SK-N-SH (cell line): Measurements from ENCODE around the gene PGS1. TPM values are rescaled to one million over a fixed set of nuclear protein-coding genes. Genes with fewer than 3 reads are reported as not detected.

Source experiments
- CTCF ChIA-PET: fragments of 300-600, 350-600 bp; formaldehyde crosslinking; extraction: SDS; loops from one replicate; lab custom pipeline; 2021; lab: Yijun Ruan, JAX
- POLR2A ChIA-PET: fragments of 350-600 bp; sonication (Branson Sonifier 250); formaldehyde crosslinking; extraction: SDS; loops from one replicate; lab custom pipeline; 2020; ENCODE audit warnings: antibody characterized with exemption, inconsistent platforms; lab: Yijun Ruan, JAX
- DNase-seq: peaks from one replicate; pipeline ENCODE4 v3.0.0; 2012
- H2AFZ ChIP-seq: fragments of 200-600 bp; sonication (generic); 2 replicates; pipeline ENCODE4 v1.8.1; 2016; ENCODE audit warnings: antibody characterized with exemption, mild to moderate bottlenecking, low read depth
- H3F3A ChIP-seq: fragments of 200-600 bp; sonication (generic); replicated peaks from 2 replicates; pipeline ENCODE3; 2016; ENCODE audit warnings: antibody characterized with exemption, mild to moderate bottlenecking; ENCODE audit not compliant: insufficient read depth
- H3K27ac ChIP-seq, 2 experiments: fragments of 200-500 bp in 1 of 2; fragments of 200-600 bp in 1 of 2; sonication (Bioruptor generic) in 1 of 2; sonication (generic), shearing (Covaris generic) in 1 of 2; 2 replicates each; pipeline versions ENCODE4 v1.5.1 to v1.6.1; 2014 to 2016; ENCODE audit warnings: low read depth in 2 of 2, inconsistent platforms in 1 of 2, low read length in 1 of 2, mild to moderate bottlenecking in 1 of 2, mixed read lengths in 1 of 2
- H3K27me3 ChIP-seq: fragments of 200-600 bp; sonication (generic), shearing (Covaris generic); 2 replicates; pipeline ENCODE4 v1.6.1; 2016; ENCODE audit warnings: mixed run types; ENCODE audit not compliant: insufficient read depth
- H3K36me3 ChIP-seq, 2 experiments: fragments of 200-500 bp in 1 of 2; fragments of 200-600 bp in 1 of 2; sonication (Bioruptor generic) in 1 of 2; sonication (generic) in 1 of 2; replicated peaks in 1 of 2; 2 replicates each; pipeline versions ENCODE3 to v1.5.1; 2014 to 2016; ENCODE audit warnings: low read length in 1 of 2, mild to moderate bottlenecking in 1 of 2; ENCODE audit not compliant: insufficient read depth in 2 of 2, control insufficient read depth in 1 of 2
- H3K4me1 ChIP-seq, 2 experiments: fragments of 200-500 bp in 1 of 2; fragments of 200-600 bp in 1 of 2; sonication (Bioruptor generic) in 1 of 2; sonication (generic), shearing (Covaris generic) in 1 of 2; 2 replicates each; pipeline versions ENCODE4 v1.5.1 to v1.6.1; 2014 to 2016; ENCODE audit warnings: low read depth in 1 of 2, low read length in 1 of 2, mixed run types in 1 of 2; ENCODE audit not compliant: insufficient read depth in 2 of 2, control insufficient read depth in 1 of 2
- H3K4me2 ChIP-seq: fragments of 200-600 bp; sonication (generic), shearing (Covaris generic); 2 replicates; pipeline ENCODE4 v1.6.1; 2017; ENCODE audit warnings: mixed run types
- H3K4me3 ChIP-seq, 2 experiments: fragments of 200-500 bp in 1 of 2; fragments of 200-600 bp in 1 of 2; sonication (Bioruptor generic) in 1 of 2; sonication (generic), shearing (Covaris generic) in 1 of 2; 2 replicates each; pipeline versions ENCODE4 v1.5.1 to v1.8.1; 2014 to 2016; ENCODE audit warnings: low read depth in 2 of 2, inconsistent platforms in 1 of 2, low read length in 1 of 2, mild to moderate bottlenecking in 1 of 2, mixed read lengths in 1 of 2, moderate library complexity in 1 of 2
- H3K79me2 ChIP-seq: fragments of 200-600 bp; sonication (generic); 2 replicates; pipeline ENCODE4 v1.8.1; 2017; ENCODE audit warnings: mild to moderate bottlenecking; ENCODE audit not compliant: insufficient read depth
- H3K9ac ChIP-seq: fragments of 200-600 bp; sonication (generic); 2 replicates; pipeline ENCODE4 v1.6.1; 2017; ENCODE audit warnings: mixed run types
- H3K9me2 ChIP-seq: fragments of 200-600 bp; sonication (generic); 2 replicates; pipeline ENCODE4 v1.6.1; 2017; ENCODE audit warnings: mixed run types
- H3K9me3 ChIP-seq: fragments of 200-600 bp; sonication (generic); 2 replicates; pipeline ENCODE4 v1.6.1; 2017; ENCODE audit warnings: mixed run types, mild to moderate bottlenecking, moderate library complexity
- H4K20me1 ChIP-seq: fragments of 200-600 bp; sonication (generic); 2 replicates; pipeline ENCODE4 v1.6.1; 2017; ENCODE audit warnings: mild to moderate bottlenecking, mixed run types; ENCODE audit not compliant: insufficient read depth
- CHD2 ChIP-seq: fragments of 150-350 bp; IDR thresholded peaks from 2 replicates; pipeline ENCODE4 v1.6.1; 2018; ENCODE audit warnings: low read length; ENCODE audit not compliant: partially characterized antibody
- FOSL2 ChIP-seq: IDR thresholded peaks from 2 replicates; pipeline ENCODE4 v1.4.0; 2012; ENCODE audit warnings: low read depth, mild to moderate bottlenecking, moderate library complexity, borderline replicate concordance
- FOXM1 ChIP-seq: IDR thresholded peaks from 2 replicates; pipeline ENCODE4 v1.4.0; 2012; ENCODE audit warnings: low read depth, mild to moderate bottlenecking
- JUND ChIP-seq: IDR thresholded peaks from 2 replicates; pipeline ENCODE4 v1.4.0; 2012
- MAX ChIP-seq: IDR thresholded peaks from 2 replicates; pipeline ENCODE4 v1.4.0; 2012; ENCODE audit warnings: low read depth
- NFIC ChIP-seq: IDR thresholded peaks from 2 replicates; pipeline ENCODE4 v1.4.0; 2012; ENCODE audit warnings: borderline replicate concordance
- NRF1 ChIP-seq: IDR thresholded peaks from 2 replicates; pipeline ENCODE4 v1.6.1; 2012; ENCODE audit warnings: low read depth, mild to moderate bottlenecking, low read length
- PBX3 ChIP-seq: IDR thresholded peaks from 2 replicates; pipeline ENCODE4; 2012
- POLR2AphosphoS5 ChIP-seq: IDR thresholded peaks from 2 replicates; pipeline ENCODE4 v1.6.1; 2012; ENCODE audit warnings: low read depth, low read length
- RAD21 ChIP-seq: IDR thresholded peaks from 2 replicates; pipeline ENCODE4 v1.6.1; 2012; ENCODE audit warnings: mild to moderate bottlenecking, low read length
- REST ChIP-seq: IDR thresholded peaks from 2 replicates; pipeline ENCODE4 v1.6.1; 2012; ENCODE audit warnings: mild to moderate bottlenecking, low read depth, low read length, moderate library complexity
- RFX5 ChIP-seq: IDR thresholded peaks from 2 replicates; pipeline ENCODE4 v1.6.1; 2012; ENCODE audit warnings: mild to moderate bottlenecking, improper control_type of control experiment, low read length
- SIN3A ChIP-seq: IDR thresholded peaks from 2 replicates; pipeline ENCODE4 v1.6.1; 2012; ENCODE audit warnings: low read depth, mild to moderate bottlenecking, low read length, moderate library complexity, borderline replicate concordance
- SMC3 ChIP-seq: IDR thresholded peaks from 2 replicates; pipeline ENCODE4 v1.6.1; 2012; ENCODE audit warnings: low read depth, low read length, improper control_type of control experiment
- TCF12 ChIP-seq: IDR thresholded peaks from 2 replicates; pipeline ENCODE4 v1.4.0; 2012
- USF1 ChIP-seq: IDR thresholded peaks from 2 replicates; pipeline ENCODE4 v1.4.0; 2012; ENCODE audit warnings: low read depth, borderline replicate concordance
- YY1 ChIP-seq: IDR thresholded peaks from 2 replicates; pipeline ENCODE4 v1.4.0; 2012; ENCODE audit warnings: low read depth, mild to moderate bottlenecking
- ZBTB33 ChIP-seq: IDR thresholded peaks from 2 replicates; pipeline ENCODE4 v1.4.0; 2012; ENCODE audit warnings: low read depth, borderline replicate concordance
- WGBS: methylation state at CpG from one replicate; pipeline ENCODE4 v1.1.6; 2017; ENCODE audit warnings: low lambda C conversion rate; 5-methylcytosine and 5-hydroxymethylcytosine counted together
- polyA plus RNA-seq, 3 experiments: library from polyadenylated mRNA; depleted of rRNA; stranded (reverse); fragments of >200 nt; gene quantifications; 2 replicates each; pipeline ENCODE4 v1.2.3, GENCODE V29; 2012

The PGS1 gene
- polyA plus RNA-seq, 1 of the 3 experiments (the other 2 are of a cell fraction), result 88.4 TPM

GRCh38 chr17:78362232-78362631 is 16.2 kb upstream of the PGS1 start:
- Histone ChIP-seq H3K4me1 (peaks cover 6 to 40% of the 10 kb centered on the region in 2 experiments; a peak in 2 of 4 replicates), H2AFZ (no peak overlapping the region), H4K20me1 (peaks cover 25% of the 10 kb centered on the region)
- TF ChIP-seq USF1 (no peak), POLR2AphosphoS5 (no peak), ZBTB33 (no peak), SMC3 (no peak), RAD21 (no peak), SIN3A (no peak), RFX5 (no peak), TCF12 (no peak), JUND (no peak), FOSL2 (no peak), PBX3 (no peak), FOXM1 (no peak), NRF1 (no peak), MAX (no peak), YY1 (no peak), REST (no peak), CHD2 (no peak), NFIC (no peak)
- TF ChIP-seq, all 33 proteins: peak for 0
- DNase-seq, result no peak
- Histone ChIP-seq H3K4me3 (no peak overlapping the region), H3K36me3 (peaks cover 13 to 15% of the 10 kb centered on the region in 2 experiments), H3K4me2 (no peak overlapping the region), H3K79me2 (peaks cover 26% of the 10 kb centered on the region), H3K27me3 (no peaks in the 10 kb centered on the region), H3K9me3 (no peaks in the 10 kb centered on the region), H3F3A (peaks cover 7% of the 10 kb centered on the region), H3K27ac (no peak overlapping the region), H3K9ac (no peak overlapping the region), H3K9me2 (no peaks in the 10 kb centered on the region)
- 98% methylated on average over 5 of the region's 5 CpGs for WGBS
- ChIA-PET CTCF (interaction anchor here (1.2 to 15.1 kb wide), 13 partner anchors 12 to 111 kb away, joined by 3 to 327 read pairs (median 24); partner anchors contain the start of gene PGS1), POLR2A (no interaction called here)
